Measurements from ENCODE around the gene RUBCNL.
"Not testable (repeated sequence)": the region's sequence is repeated elsewhere in the genome, so short reads cannot be mapped to it uniquely, and the experiment has no call there.

The RUBCNL gene, protein sequence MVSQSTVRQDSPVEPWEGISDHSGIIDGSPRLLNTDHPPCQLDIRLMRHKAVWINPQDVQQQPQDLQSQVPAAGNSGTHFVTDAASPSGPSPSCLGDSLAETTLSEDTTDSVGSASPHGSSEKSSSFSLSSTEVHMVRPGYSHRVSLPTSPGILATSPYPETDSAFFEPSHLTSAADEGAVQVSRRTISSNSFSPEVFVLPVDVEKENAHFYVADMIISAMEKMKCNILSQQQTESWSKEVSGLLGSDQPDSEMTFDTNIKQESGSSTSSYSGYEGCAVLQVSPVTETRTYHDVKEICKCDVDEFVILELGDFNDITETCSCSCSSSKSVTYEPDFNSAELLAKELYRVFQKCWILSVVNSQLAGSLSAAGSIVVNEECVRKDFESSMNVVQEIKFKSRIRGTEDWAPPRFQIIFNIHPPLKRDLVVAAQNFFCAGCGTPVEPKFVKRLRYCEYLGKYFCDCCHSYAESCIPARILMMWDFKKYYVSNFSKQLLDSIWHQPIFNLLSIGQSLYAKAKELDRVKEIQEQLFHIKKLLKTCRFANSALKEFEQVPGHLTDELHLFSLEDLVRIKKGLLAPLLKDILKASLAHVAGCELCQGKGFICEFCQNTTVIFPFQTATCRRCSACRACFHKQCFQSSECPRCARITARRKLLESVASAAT

DNA sequence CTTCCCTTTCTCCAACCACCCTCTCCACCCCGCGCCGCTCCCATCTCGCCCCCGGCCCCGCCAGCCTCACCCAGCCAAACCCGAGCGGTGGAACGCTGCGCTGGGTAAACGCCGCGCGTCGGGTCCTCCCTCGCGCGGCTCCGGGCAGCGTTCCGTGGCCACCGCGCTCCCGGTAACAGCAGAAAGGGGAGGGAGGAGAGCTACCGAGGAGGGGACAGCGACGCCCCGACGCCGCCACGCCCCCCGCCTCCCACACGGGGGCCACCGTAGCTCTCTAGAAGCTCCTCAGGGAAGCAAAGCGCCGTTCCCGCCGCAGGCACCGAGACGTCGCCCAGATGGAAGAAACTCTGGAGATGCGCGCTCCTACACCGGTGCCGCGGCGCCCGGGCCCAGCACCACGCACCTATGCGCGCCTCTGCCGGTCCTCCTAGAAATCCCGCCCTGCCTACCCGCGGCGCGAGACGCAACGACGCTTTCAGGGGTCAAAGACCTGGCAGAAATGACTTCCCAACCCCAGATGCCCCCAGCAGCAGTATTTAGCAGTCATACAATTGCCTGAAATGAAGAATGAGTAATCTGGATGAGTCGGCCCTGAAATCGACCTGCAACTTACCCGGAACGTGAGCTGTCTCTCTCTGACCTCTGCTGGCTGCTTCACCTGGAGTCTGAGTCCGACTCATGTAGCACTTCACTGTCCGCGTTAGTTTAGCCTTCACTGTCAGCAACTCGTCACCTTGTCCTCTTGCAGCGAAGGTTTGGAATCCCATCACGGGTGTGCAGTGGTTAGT lies at the start of gene RUBCNL:
TSS of gene RUBCNL (minus strand) at position 189 of the 788 bp plus-strand sequence. CDS start 14,777 bp downstream, outside the sequence.
- peak; percentile 85 for DNase-seq (ENCODE audit: low spot score)

DNA sequence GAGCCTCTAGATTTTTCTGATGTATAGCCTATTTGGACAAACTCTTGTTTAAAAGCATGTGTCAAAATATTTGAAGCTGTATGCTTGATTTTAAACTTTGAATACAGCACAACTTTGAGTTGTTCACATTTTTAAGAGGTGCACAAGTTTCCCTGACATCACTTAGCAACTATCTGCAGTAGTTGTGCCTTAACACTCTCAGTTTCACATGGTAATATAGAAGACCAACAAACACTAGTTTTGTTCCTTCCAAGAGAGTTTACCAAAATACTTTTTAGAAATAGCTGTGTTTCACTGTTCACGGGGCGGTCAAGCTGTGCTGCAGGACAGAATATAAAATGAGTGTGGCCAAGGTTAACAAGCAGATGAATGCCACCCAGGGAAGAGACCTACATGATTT lies 42.5 kb upstream of the RUBCNL start:
- DNase-seq (ENCODE audit: low spot score) = not testable (repeated sequence)

DNA sequence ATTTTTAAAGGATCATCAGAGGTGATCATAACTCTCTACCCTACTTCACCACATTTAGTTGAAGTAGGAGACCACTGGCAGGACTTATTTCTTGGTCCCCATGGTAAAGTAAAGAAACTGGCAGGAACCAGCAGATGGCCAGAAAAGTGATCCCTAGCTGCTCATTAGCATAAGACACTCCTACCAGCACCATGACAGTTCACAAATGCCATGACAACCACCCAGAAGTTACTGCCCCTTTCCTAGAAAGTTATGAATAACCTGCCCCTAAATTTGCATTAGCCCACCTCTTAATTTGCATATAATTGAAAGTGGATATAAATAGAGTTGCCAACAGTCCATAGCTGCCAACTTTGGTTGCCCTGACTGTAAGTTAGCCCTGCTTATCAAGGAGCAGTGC lies 18.4 kb upstream of the RUBCNL start:
- no peak for DNase-seq (ENCODE audit: low spot score)

DNA sequence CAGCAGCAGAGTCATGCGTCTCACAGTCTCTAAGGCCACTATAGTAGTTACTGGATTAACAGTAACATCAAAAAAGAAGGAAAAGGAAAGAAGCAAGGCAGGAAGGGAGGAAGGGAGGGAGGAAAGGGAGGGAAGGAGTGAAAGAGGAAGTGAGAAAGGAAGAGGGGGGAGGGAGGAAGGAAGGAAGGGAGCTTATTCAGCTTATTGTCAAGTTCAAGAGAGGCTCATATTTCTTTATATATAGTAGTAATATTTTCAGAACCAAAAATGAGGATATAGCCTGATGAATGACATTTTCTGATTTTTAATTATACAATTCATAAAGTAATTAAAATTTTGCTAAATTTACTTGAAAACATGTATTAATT lies 17.7 kb upstream of the RUBCNL start:
- DNase-seq (ENCODE audit: low spot score) = no peak

DNA sequence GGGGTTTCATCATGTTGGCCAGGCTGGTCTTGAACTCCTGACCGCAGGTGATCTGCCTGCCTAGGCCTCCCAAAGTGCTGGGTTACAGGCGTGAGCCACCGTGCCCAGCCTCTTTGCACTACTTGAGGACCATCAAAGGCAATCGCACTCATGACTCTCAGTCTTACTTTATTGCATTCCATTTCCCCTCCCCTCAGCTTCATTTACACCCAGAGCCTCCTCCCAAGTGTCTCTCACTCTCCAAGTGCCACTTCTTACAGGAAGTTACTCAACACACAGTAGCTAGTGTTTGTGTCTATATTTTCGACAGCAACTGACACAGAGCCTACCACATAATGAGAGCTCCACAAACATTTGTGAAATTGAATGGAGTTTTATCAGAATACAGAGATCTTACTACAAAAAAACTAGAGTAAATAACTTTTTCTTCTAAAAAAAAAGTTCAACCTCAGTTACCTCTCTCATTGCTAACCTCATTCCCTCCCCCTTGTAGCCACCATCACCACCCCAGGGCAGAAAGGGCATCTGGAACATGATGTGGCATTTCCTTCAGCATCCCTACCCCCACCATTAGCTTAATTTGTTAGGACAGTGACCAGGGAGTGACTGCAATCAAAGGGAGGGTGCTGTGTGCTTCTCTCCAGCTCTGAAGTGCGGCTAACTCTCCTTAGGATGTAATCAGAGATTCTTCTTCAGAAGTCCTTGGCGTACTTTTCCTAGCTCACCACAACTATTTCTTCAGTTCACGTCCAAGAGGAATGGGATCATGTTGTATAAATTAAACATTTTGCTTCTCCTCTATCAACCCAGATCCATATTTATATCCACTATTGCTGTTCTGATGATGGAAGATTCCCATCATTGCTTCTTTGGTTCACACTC lies 17.0 kb upstream of the RUBCNL start:
- no peak for DNase-seq (ENCODE audit: low spot score)

- DNase-seq (ENCODE audit: low spot score) = no peak
Observed at GRCh38 chr13:46402178-46402577, 15.1 kb upstream of the RUBCNL start.

DNA sequence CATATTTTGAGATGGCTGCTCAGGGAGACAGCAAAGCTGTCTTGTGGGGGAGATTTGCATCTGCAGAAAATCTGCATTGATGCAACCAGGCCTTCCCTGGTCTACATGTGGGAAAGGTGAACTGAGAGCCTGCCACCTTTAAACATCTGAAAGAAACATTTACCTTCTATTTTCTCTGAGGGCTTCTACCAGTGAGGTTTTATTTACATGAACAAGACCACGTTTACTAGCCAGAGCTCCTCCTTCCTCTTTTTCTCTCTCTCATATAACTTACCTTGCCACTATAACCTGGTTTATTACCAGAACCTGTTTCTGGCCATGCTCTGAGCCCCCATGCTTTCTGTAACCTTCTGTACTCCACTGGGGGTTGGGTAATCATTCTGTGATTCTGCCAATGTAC lies 14.4 kb upstream of the RUBCNL start:
- DNase-seq (ENCODE audit: low spot score) = no peak

DNA sequence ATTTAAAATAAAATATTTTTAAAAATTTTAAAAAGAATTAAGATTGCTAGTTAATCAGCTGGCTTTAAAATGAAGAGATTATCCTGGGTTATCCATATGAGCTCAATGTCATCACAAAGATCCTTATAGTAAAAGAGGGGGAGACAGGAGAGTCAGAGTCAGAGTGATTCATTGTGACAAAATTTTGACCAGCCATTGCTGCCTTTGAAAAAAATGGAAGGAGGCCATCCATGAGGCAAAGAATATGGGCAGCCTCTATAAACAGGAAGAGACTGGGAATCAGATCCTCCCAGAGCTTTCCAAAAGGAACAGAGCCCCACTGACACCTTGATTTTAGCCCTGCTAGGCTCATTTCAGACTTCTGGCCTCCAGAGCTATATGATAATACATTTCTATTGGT lies 9.3 kb upstream of the RUBCNL start:
- DNase-seq (ENCODE audit: low spot score) = no peak

- DNase-seq (ENCODE audit: low spot score) = peak; percentile 34
Observed at GRCh38 chr13:46392967-46393366, 5.9 kb upstream of the RUBCNL start.

DNA sequence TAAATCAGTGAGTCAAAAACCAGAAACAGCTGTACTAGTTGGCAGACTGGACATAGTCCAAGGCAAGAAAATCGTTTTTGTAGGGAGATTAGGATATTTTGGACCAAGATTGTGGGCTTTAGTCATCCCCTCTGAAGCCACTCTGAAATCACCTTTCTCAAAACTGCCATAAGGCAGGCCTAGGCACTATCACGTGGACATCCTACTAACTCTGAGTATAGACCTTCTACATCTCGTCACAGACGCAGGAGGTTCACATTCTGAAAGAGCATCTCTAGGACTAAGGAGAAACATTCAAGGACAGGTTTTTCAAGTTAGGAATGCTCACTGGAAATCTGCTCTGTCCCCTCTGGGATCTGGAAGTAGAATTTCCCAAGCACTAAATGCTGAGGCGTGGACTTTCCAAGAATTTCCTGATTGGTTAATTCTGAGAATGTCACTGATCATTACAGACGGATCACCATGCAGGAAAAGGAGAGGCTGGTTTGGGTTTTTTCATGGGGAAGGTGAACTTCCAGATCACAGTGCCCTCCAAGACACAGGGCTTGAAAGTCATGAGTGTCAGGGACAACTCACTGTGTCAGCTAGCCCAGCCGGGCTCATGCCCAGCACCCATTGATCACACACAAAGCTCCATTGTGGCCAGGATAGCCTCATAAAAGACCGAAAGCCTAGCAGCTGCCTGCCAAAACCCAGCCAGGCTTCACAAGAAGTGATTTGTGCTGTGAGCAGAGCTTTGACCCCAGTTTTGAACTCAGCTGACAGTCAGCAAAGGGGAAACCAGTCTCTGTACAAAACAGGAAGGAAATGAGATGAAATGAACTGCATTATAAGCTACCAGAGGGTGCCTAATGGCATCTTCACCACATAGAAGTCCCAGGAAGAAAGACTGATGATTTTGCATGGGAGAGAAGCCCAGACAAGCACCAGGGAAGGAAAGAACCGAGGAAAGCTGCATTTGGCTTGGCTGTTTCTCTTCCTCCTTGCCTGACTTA lies 2.7 kb upstream of the RUBCNL start:
- DNase-seq (ENCODE audit: low spot score) = peak; percentile 69

GRCh38 chr13:46388846-46389245 lies 1.8 kb upstream of the RUBCNL start:
- DNase-seq (ENCODE audit: low spot score) = peak; percentile 41

GRCh38 chr13:46388308-46388707 lies 1.3 kb upstream of the RUBCNL start:
- no peak for DNase-seq (ENCODE audit: low spot score)

DNA sequence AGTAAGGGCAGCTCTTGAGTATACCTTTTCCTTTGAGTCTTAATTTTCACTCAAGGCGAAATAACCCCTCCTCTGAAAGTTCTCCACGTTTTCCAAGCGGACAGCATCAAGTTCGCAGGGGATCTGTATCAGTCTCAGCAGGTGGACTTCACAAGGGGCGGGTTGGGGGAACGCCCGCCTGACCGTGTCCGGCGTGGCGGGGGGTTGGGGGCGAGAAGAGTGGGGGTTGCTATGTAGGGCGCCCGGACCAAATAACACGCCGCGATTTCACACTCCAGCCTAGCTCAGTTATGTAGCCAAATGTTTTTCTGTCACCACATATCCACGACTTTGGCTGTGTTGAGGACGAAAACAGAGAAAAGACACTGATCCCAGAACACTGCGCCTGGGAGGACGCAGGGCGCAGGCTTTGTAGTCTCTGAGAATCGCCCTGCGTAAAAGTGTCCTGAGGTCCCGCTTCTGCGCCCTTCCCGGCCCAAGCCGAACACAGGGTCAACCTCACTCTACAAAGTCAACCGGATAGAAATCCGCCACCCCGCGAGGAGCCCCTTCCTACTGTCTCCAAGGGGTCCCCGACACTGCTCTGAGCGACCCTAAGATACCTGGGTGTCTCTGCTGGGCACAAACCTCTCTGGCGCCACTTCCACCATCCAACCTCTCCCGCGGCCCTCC lies 524 bp downstream of the RUBCNL start:
- DNase-seq (ENCODE audit: low spot score) = peak; percentile 50

DNA sequence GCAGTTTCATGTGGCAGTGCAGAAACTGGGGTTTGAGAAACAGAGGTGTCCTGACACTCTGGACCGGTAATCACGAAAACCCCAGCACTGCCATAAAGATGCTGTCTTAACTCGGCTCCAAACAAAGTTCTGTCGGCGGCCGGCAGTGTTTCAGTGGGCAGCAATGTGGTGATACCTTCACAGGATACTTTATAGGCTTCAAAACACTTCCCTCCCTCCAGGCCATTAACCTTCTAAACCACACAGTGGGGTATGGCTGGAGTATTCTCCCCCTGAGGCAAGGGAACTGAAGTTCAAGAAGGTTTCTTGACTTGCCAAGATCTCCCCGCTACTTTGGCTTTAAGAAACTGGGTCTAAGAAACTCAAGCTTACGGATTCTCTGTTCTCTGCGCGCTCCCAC lies 1.1 kb downstream of the RUBCNL start:
- DNase-seq (ENCODE audit: low spot score) = no peak

GRCh38 chr13:46383383-46383782 lies 3.7 kb downstream of the RUBCNL start:
- no peak for DNase-seq (ENCODE audit: low spot score)

- DNase-seq (ENCODE audit: low spot score) = no peak
Observed at GRCh38 chr13:46382224-46382623, 4.8 kb downstream of the RUBCNL start.

DNA sequence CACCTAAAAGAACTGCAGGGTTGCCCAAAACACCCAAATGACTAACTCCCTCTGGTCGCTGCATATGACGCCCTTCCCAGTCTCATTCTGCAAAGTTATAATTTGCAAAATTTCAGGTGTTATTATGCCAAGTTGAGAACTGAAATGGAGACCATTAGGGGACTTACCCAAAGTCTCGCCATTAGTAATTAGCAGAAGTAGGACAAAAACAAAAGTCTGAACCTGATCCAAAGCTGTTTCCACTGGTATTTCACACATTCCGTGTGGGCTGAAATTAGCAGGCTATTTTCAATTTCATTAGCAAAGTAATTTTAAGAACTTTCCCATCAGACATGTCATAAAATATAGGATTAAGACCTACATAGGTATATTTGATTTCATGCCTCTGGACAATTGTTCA lies 6.8 kb downstream of the RUBCNL start:
- no peak for DNase-seq (ENCODE audit: low spot score)

DNA sequence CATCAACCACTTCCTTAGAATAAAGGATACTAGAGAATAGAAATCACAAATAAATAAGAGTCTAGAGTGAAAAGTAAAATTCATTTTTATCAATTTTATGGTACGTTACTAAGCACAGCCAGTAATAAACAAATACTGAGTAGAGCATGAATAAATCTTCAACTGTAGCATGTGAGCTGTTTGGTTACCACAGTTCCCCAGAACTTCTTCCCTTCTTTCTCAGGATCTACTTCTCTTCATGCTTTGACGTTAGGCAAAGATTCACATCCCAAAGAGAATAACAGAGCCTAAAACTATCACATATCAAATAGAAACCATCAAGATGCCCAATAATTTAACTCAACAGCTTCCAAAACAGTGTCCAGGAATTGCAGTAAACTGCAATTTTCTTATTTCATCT lies 7.4 kb downstream of the RUBCNL start:
- DNase-seq (ENCODE audit: low spot score) = no peak

GRCh38 chr13:46378411-46378810 lies 8.6 kb downstream of the RUBCNL start:
- no peak for DNase-seq (ENCODE audit: low spot score)

- no peak for DNase-seq (ENCODE audit: low spot score)
Observed at GRCh38 chr13:46377554-46377953, 9.5 kb downstream of the RUBCNL start.

All from SW480 (cell line).